NT2/D1 (cell line): Measurements from ENCODE around the gene VRK1.

Source experiments
- SUZ12 ChIP-seq: IDR thresholded peaks from 2 replicates; pipeline ENCODE4 v1.6.1; 2011; ENCODE audit not compliant: insufficient read length, insufficient read depth; ENCODE audit errors: extremely low read depth
- YY1 ChIP-seq: IDR thresholded peaks from 2 replicates; pipeline ENCODE4 v1.6.1; 2011; ENCODE audit not compliant: insufficient read length, insufficient read depth
- ZNF274 ChIP-seq: IDR thresholded peaks from 2 replicates; pipeline ENCODE4 v1.6.1; 2011; ENCODE audit warnings: mild to moderate bottlenecking, low read depth, low read length

DNA sequence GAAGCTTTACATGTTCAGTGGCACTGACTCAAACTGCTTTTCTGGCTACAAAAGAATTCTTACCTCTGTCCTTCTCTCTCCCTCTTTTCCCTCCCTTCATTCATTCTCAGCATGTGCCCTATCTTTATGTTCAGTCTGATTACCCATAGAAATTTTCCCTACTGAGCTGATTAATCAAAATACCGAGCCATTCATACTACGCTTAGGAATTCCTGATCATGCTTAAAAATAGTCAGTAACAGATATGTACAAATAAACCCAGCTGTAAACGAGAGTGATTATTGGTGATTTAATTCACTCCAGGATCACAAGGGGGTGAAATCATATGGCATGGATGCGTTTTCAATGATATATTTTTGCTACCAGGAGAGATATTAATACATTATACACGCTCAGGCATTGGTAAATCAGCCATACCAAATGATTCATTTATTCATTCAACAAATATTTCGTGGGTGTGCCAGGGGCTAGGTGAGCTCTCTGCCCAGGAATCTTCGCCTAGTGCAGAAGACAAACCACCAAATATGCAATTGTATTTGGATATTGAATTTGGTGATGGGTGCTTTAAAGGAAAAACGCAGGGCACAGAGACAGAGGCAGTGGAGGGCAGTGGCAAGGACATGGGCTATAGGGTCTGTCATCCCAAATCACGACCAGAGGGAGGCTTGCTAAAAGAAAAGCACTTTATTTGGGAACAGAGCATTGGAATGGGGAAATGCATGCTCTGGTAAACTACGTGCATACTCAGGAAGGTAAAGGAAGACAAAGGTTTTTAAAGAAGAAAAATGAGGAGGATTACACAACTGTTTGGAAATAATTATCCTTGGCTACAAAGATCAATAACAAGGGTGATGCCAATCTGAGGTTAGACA is 13.9 kb upstream of the VRK1 start:
- TF ChIP-seq YY1 (no peak), ZNF274 (no peak), SUZ12 (no peak)
